Measurements from ENCODE around the gene REV1. TPM values are rescaled to one million over a fixed set of nuclear protein-coding genes. Genes with fewer than 3 reads are reported as not detected.
"Not testable (repeated sequence)": the region's sequence is repeated elsewhere in the genome, so short reads cannot be mapped to it uniquely, and the experiment has no call there.

REV1 gene
- total RNA-seq, 1 donor from 2014 or later = 51.9 TPM

- DNase-seq (ENCODE audit: low spot score) = no peak
- Histone ChIP-seq H3K27me3 (no peaks in the 10 kb centered on the region), H3K27ac (no peak overlapping the region), H3K36me3 (no peaks in the 10 kb centered on the region), H3K4me1 (peaks cover 5% of the 10 kb centered on the region), H3K79me2 (ENCODE audit: low read depth) (peaks cover 100% of the 10 kb centered on the region), H3K4me3 (no peak overlapping the region), H4K20me1 (ENCODE audit: low read depth) (peaks cover 66% of the 10 kb centered on the region), H3K9me3 (ENCODE audit: low read depth) (no peaks in the 10 kb centered on the region), H3K4me2 (no peak overlapping the region), H3K9ac (no peak overlapping the region), H3F3A (ENCODE audit: low read depth) (no peaks in the 10 kb centered on the region), H2AFZ (replicated peaks) (no peak overlapping the region)
- TF ChIP-seq EZH2 (IDR thresholded peaks at IDR 0.05) (no peak), CTCF (IDR thresholded peaks at IDR 0.05) (no peak), EZH2phosphoT487 (IDR thresholded peaks at IDR 0.05) (no peak)
- Mint-ChIP-seq H3K9me3 (peaks cover 27% of the 10 kb centered on the region), H3K4me1 (peaks cover 8% of the 10 kb centered on the region), H3K27ac (no peak overlapping the region), H3K36me3 (peaks cover 32% of the 10 kb centered on the region), H3K27me3 (ENCODE audit: insufficient read depth, low read depth) (peaks cover 2% of the 10 kb centered on the region), H3K4me3 (no peak overlapping the region)
These were observed 17.2 kb downstream of the REV1 start for GRCh38 chr2:99472600-99472960.

- Histone ChIP-seq H2AFZ (replicated peaks) (no peak overlapping the region), H3K4me3 (no peak overlapping the region), H3K79me2 (ENCODE audit: low read depth) (peaks cover 100% of the 10 kb centered on the region), H3K9me3 (ENCODE audit: low read depth) (no peaks in the 10 kb centered on the region), H3F3A (ENCODE audit: low read depth) (no peaks in the 10 kb centered on the region), H4K20me1 (ENCODE audit: low read depth) (peaks cover 61% of the 10 kb centered on the region), H3K9ac (no peak overlapping the region), H3K27me3 (no peaks in the 10 kb centered on the region), H3K27ac (no peak overlapping the region), H3K36me3 (no peaks in the 10 kb centered on the region), H3K4me2 (no peak overlapping the region), H3K4me1 (peaks cover 5% of the 10 kb centered on the region)
- peaks cover 5% of the 10 kb centered on the region for H3K27me3 Mint-ChIP-seq (ENCODE audit: insufficient read depth, low read depth)
- H3K27ac Mint-ChIP-seq = no peak overlapping the region
- peaks cover 33% of the 10 kb centered on the region for H3K9me3 Mint-ChIP-seq
- TF ChIP-seq CTCF (IDR thresholded peaks at IDR 0.05) = no peak
- no peak for TF ChIP-seq EZH2phosphoT487 (IDR thresholded peaks at IDR 0.05)
- TF ChIP-seq EZH2 (IDR thresholded peaks at IDR 0.05) = no peak
- H3K4me3 Mint-ChIP-seq = no peak overlapping the region
- H3K4me1 Mint-ChIP-seq = peaks cover 8% of the 10 kb centered on the region
- H3K36me3 Mint-ChIP-seq = peaks cover 34% of the 10 kb centered on the region
- DNase-seq (ENCODE audit: low spot score) = no peak
These were observed 17.9 kb downstream of the REV1 start for GRCh38 chr2:99471654-99472599.

GRCh38 chr2:99470957-99471356, 18.9 kb downstream of the REV1 start:
- Mint-ChIP-seq H3K27ac (no peak overlapping the region), H3K27me3 (ENCODE audit: insufficient read depth, low read depth) (peaks cover 5% of the 10 kb centered on the region), H3K36me3 (peaks cover 36% of the 10 kb centered on the region), H3K9me3 (peaks cover 33% of the 10 kb centered on the region), H3K4me1 (peaks cover 6% of the 10 kb centered on the region), H3K4me3 (no peak overlapping the region)
- no peaks in the 10 kb centered on the region for H3K9me3 ChIP-seq (ENCODE audit: low read depth)
- DNase-seq (ENCODE audit: low spot score) = no peak
- H3K79me2 ChIP-seq (ENCODE audit: low read depth) = peaks cover 100% of the 10 kb centered on the region
- H2AFZ ChIP-seq (replicated peaks) = no peak overlapping the region
- TF ChIP-seq CTCF (IDR thresholded peaks at IDR 0.05) (no peak), EZH2 (IDR thresholded peaks at IDR 0.05) (no peak), EZH2phosphoT487 (IDR thresholded peaks at IDR 0.05) (no peak)
- H3K36me3 ChIP-seq = no peaks in the 10 kb centered on the region
- H3K27ac ChIP-seq = no peak overlapping the region
- peaks cover 51% of the 10 kb centered on the region for H4K20me1 ChIP-seq (ENCODE audit: low read depth)
- no peak overlapping the region for H3K9ac ChIP-seq
- H3K4me1 ChIP-seq = peaks cover 5% of the 10 kb centered on the region
- H3K4me2 ChIP-seq = no peak overlapping the region
- H3K4me3 ChIP-seq = no peak overlapping the region
- H3F3A ChIP-seq (ENCODE audit: low read depth) = no peaks in the 10 kb centered on the region
- no peaks in the 10 kb centered on the region for H3K27me3 ChIP-seq

- not testable (repeated sequence) for H3K27ac Mint-ChIP-seq; H3K4me3 ChIP-seq; H2AFZ ChIP-seq (replicated peaks); DNase-seq (ENCODE audit: low spot score); H3K4me1 Mint-ChIP-seq; H3K4me3 Mint-ChIP-seq; H3K36me3 ChIP-seq; H3K27ac ChIP-seq; H3K4me2 ChIP-seq; H3K9me3 ChIP-seq (ENCODE audit: low read depth); H3K4me1 ChIP-seq; H3K27me3 ChIP-seq; H3K9ac ChIP-seq; H3F3A ChIP-seq (ENCODE audit: low read depth); H3K27me3 Mint-ChIP-seq (ENCODE audit: insufficient read depth, low read depth)
- Mint-ChIP-seq H3K36me3 (peaks cover 38% of the 10 kb centered on the region), H3K9me3 (peaks cover 35% of the 10 kb centered on the region)
- H4K20me1 ChIP-seq (ENCODE audit: low read depth) = peaks cover 47% of the 10 kb centered on the region
- H3K79me2 ChIP-seq (ENCODE audit: low read depth) = peaks cover 100% of the 10 kb centered on the region
These were observed 19.4 kb downstream of the REV1 start for GRCh38 chr2:99470459-99470858.
